Neural cell (in vitro differentiated cells): Measurements from ENCODE around the gene SMPX. TPM values are rescaled to one million over a fixed set of nuclear protein-coding genes. Genes with fewer than 3 reads are reported as not detected.

ENCODE experiments used
- H2AFZ ChIP-seq: fragments of 200-600, 300-800 bp; sonication (generic), shearing (Covaris generic); 2 replicates; pipeline ENCODE4 v1.6.0; 2014; ENCODE audit warnings: low read depth, mild to moderate bottlenecking, antibody characterized with exemption, low read length, moderate library complexity
- H3F3A ChIP-seq: fragments of 200-600 bp; shearing (Covaris generic); 2 replicates; pipeline ENCODE4 v1.6.1; 2016; ENCODE audit warnings: mild to moderate bottlenecking, moderate library complexity, mixed read lengths, antibody characterized with exemption, low read length; ENCODE audit not compliant: insufficient read depth, poor library complexity, severe bottlenecking
- H3K27ac ChIP-seq: fragments of 200-600, 300-800 bp; sonication (generic), shearing (Covaris generic); 2 replicates; pipeline ENCODE4 v1.5.1; 2014; ENCODE audit warnings: mild to moderate bottlenecking, low read length, moderate library complexity
- H3K27me3 ChIP-seq: fragments of 300-800, 200-600 bp; sonication (generic), shearing (Covaris generic); 2 replicates; pipeline ENCODE4 v1.6.0; 2014; ENCODE audit warnings: mild to moderate bottlenecking, low read depth, low read length, moderate library complexity; ENCODE audit not compliant: insufficient read depth
- H3K36me3 ChIP-seq: fragments of 300-800, 200-600 bp; sonication (generic), shearing (Covaris generic); 2 replicates; pipeline ENCODE4 v1.5.1; 2014; ENCODE audit warnings: mild to moderate bottlenecking, antibody characterized with exemption, low read length, moderate library complexity; ENCODE audit not compliant: insufficient read depth
- H3K4me2 ChIP-seq: fragments of 300-800, 200-600 bp; sonication (generic), shearing (Covaris generic); 2 replicates; pipeline ENCODE4 v1.6.0; 2014; ENCODE audit warnings: mild to moderate bottlenecking, low read length
- H3K4me3 ChIP-seq: fragments of 300-800, 200-600 bp; sonication (generic), shearing (Covaris generic); 2 replicates; pipeline ENCODE4 v1.5.1; 2014; ENCODE audit warnings: mild to moderate bottlenecking, low read length, moderate library complexity
- H3K79me2 ChIP-seq: fragments of 200-600 bp; shearing (Covaris generic); replicated peaks from 2 replicates; pipeline ENCODE4 v1.6.0; 2014; ENCODE audit warnings: mild to moderate bottlenecking, low read length, moderate library complexity; ENCODE audit not compliant: insufficient read depth
- H3K9ac ChIP-seq: fragments of 300-800, 200-600 bp; sonication (generic), shearing (Covaris generic); 2 replicates; pipeline ENCODE4 v1.6.1; 2016; ENCODE audit warnings: mild to moderate bottlenecking, low read length, mixed read lengths
- H3K9me2 ChIP-seq: fragments of 200-600 bp; shearing (Covaris generic); 2 replicates; pipeline ENCODE4 v1.6.1; 2016; ENCODE audit warnings: mild to moderate bottlenecking, low read length, mixed read lengths; ENCODE audit not compliant: insufficient read depth
- H3K9me3 ChIP-seq: fragments of 200-600, 300-800 bp; sonication (generic), shearing (Covaris generic); 2 replicates; pipeline ENCODE4 v1.6.1; 2016; ENCODE audit warnings: mild to moderate bottlenecking, mixed run types, low read length, moderate library complexity, mixed read lengths
- H4K20me1 ChIP-seq: fragments of 200-600 bp; shearing (Covaris generic); 2 replicates; pipeline ENCODE4 v1.6.1; 2016; ENCODE audit warnings: mild to moderate bottlenecking, mixed run types; ENCODE audit not compliant: insufficient read depth
- EP300 ChIP-seq: fragments of 450-650 bp; conservative IDR thresholded peaks from 2 replicates; pipeline ENCODE4 v1.6.1; 2014; ENCODE audit warnings: antibody characterized with exemption, mild to moderate bottlenecking, moderate library complexity; ENCODE audit not compliant: poor library complexity, severe bottlenecking
- EZH2 ChIP-seq: fragments of 200-600, 300-800 bp; shearing (Covaris generic), sonication (generic); IDR thresholded peaks from 2 replicates; pipeline ENCODE4 v1.6.1; 2014; ENCODE audit warnings: antibody characterized with exemption, low read length, borderline replicate concordance, mild to moderate bottlenecking; ENCODE audit not compliant: insufficient read depth, poor library complexity, severe bottlenecking
- MXI1 ChIP-seq: fragments of 450-650 bp; conservative IDR thresholded peaks from 2 replicates; pipeline ENCODE4 v1.6.1; 2014; ENCODE audit warnings: antibody characterized with exemption, mild to moderate bottlenecking; ENCODE audit not compliant: poor library complexity, severe bottlenecking
- POLR2AphosphoS5 ChIP-seq: IDR thresholded peaks from 2 replicates; pipeline ENCODE4 v1.6.1; 2012
- RAD21 ChIP-seq: fragments of 450-650 bp; conservative IDR thresholded peaks from 2 replicates; pipeline ENCODE4 v1.6.1; 2014; ENCODE audit warnings: antibody characterized with exemption, mild to moderate bottlenecking, moderate library complexity
- SMC3 ChIP-seq: fragments of 450-650 bp; conservative IDR thresholded peaks from 2 replicates; pipeline ENCODE4 v1.6.1; 2014; ENCODE audit warnings: antibody characterized with exemption, mild to moderate bottlenecking, moderate library complexity; ENCODE audit not compliant: poor library complexity
- TAF1 ChIP-seq: IDR thresholded peaks from 2 replicates; pipeline ENCODE4 v1.6.1; 2012; ENCODE audit warnings: low read depth
- polyA plus RNA-seq: library from polyadenylated mRNA; depleted of rRNA; stranded (reverse); fragments of >200 nt; gene quantifications from 2 replicates; pipeline ENCODE4 v1.2.3, GENCODE V29; 2014
- TF ChIP-seq, protein P1 (sequence below): fragments of 450-650 bp; IDR thresholded peaks from 2 replicates; pipeline ENCODE4 v1.5.1; 2014; ENCODE audit warnings: antibody characterized with exemption, mild to moderate bottlenecking, moderate library complexity; ENCODE audit not compliant: poor library complexity, severe bottlenecking
- TF ChIP-seq, protein P2 (sequence below): IDR thresholded peaks from 2 replicates; pipeline ENCODE4 v1.6.1; 2012; ENCODE audit warnings: borderline replicate concordance

Gene SMPX
- polyA plus RNA-seq, 1 donor from 2014 or later, result 0.53 TPM

DNA sequence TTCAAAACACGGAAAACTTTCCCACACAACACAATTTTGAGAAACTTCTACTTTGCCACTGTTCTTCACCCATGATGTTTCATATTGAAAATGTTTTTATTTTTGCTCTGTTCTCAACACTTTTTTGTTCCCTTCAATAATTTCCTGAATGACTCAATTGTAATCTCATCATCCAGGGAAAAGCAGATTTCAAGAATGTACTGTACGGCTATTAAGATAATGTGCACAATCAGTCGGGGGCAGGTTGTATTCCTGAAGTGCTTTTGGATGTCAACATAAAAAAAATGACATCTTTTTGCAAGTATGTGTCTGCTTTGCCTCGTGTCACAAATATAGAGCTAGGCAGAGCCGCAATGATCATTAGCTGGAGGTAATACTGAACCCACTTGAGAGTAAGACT is 9.7 kb downstream of the SMPX start:
- no peak overlapping the region for H3K4me2 ChIP-seq
- H4K20me1 ChIP-seq, result no peaks in the 10 kb centered on the region
- no peaks in the 10 kb centered on the region for H3F3A ChIP-seq
- no peaks in the 10 kb centered on the region for H3K9me2 ChIP-seq
- no peaks in the 10 kb centered on the region for H3K27me3 ChIP-seq
- no peaks in the 10 kb centered on the region for H3K79me2 ChIP-seq
- no peak overlapping the region for H2AFZ ChIP-seq
- no peak overlapping the region for H3K9ac ChIP-seq
- H3K36me3 ChIP-seq, result no peaks in the 10 kb centered on the region
- H3K27ac ChIP-seq, result peak overlapping the region; percentile 52
- no peak overlapping the region for H3K4me3 ChIP-seq
- no peaks in the 10 kb centered on the region for H3K9me3 ChIP-seq
- TF ChIP-seq MXI1, result no peak
- TF ChIP-seq TAF1, result no peak
- TF ChIP-seq EZH2, result no peak
- TF ChIP-seq, protein P1, sequence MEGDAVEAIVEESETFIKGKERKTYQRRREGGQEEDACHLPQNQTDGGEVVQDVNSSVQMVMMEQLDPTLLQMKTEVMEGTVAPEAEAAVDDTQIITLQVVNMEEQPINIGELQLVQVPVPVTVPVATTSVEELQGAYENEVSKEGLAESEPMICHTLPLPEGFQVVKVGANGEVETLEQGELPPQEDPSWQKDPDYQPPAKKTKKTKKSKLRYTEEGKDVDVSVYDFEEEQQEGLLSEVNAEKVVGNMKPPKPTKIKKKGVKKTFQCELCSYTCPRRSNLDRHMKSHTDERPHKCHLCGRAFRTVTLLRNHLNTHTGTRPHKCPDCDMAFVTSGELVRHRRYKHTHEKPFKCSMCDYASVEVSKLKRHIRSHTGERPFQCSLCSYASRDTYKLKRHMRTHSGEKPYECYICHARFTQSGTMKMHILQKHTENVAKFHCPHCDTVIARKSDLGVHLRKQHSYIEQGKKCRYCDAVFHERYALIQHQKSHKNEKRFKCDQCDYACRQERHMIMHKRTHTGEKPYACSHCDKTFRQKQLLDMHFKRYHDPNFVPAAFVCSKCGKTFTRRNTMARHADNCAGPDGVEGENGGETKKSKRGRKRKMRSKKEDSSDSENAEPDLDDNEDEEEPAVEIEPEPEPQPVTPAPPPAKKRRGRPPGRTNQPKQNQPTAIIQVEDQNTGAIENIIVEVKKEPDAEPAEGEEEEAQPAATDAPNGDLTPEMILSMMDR, result no peak
- TF ChIP-seq, protein P2, sequence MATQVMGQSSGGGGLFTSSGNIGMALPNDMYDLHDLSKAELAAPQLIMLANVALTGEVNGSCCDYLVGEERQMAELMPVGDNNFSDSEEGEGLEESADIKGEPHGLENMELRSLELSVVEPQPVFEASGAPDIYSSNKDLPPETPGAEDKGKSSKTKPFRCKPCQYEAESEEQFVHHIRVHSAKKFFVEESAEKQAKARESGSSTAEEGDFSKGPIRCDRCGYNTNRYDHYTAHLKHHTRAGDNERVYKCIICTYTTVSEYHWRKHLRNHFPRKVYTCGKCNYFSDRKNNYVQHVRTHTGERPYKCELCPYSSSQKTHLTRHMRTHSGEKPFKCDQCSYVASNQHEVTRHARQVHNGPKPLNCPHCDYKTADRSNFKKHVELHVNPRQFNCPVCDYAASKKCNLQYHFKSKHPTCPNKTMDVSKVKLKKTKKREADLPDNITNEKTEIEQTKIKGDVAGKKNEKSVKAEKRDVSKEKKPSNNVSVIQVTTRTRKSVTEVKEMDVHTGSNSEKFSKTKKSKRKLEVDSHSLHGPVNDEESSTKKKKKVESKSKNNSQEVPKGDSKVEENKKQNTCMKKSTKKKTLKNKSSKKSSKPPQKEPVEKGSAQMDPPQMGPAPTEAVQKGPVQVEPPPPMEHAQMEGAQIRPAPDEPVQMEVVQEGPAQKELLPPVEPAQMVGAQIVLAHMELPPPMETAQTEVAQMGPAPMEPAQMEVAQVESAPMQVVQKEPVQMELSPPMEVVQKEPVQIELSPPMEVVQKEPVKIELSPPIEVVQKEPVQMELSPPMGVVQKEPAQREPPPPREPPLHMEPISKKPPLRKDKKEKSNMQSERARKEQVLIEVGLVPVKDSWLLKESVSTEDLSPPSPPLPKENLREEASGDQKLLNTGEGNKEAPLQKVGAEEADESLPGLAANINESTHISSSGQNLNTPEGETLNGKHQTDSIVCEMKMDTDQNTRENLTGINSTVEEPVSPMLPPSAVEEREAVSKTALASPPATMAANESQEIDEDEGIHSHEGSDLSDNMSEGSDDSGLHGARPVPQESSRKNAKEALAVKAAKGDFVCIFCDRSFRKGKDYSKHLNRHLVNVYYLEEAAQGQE, result no peak
- TF ChIP-seq SMC3, result no peak
- no peak for TF ChIP-seq RAD21

- H3K9me3 ChIP-seq, result no peaks in the 10 kb centered on the region
These were observed 10.4 kb downstream of the SMPX start for GRCh38 chrX:21747558-21747957.

More at GRCh38 chrX:21747558-21747957, 10.4 kb downstream of the SMPX start:
- Histone ChIP-seq H3K9ac (no peak overlapping the region), H3K4me2 (peak overlapping the region; percentile 14), H3K36me3 (no peaks in the 10 kb centered on the region), H3K27ac (peak overlapping the region; percentile 42), H2AFZ (no peak overlapping the region), H3K79me2 (no peaks in the 10 kb centered on the region), H3K27me3 (no peaks in the 10 kb centered on the region), H3F3A (no peaks in the 10 kb centered on the region), H4K20me1 (no peaks in the 10 kb centered on the region), H3K9me2 (no peaks in the 10 kb centered on the region), H3K4me3 (peak overlapping the region; percentile 30)
- TF ChIP-seq POLR2AphosphoS5 (no peak), SMC3 (no peak), TAF1 (no peak), RAD21 (no peak), EP300 (no peak), EZH2 (no peak), MXI1 (no peak)
- TF ChIP-seq, protein P2, result no peak
- TF ChIP-seq, protein P1, result no peak
